Ovary (tissue), 9 donors: ENCODE data around the gene B9D1. TPM values are rescaled to one million over a fixed set of nuclear protein-coding genes. Genes with fewer than 3 reads are reported as not detected.

Experiments
- DNase-seq, 5 donors: peaks; one replicate each; pipeline ENCODE4 v3.0.0-alpha.2; 2019 to 2020
- H3K27ac ChIP-seq, 2 donors: fragments of 200-600 bp; one replicate each; pipeline versions ENCODE4 v1.5.1 to v1.8.0; 2019 to 2022
- H3K27me3 ChIP-seq: fragments of 200-600 bp; one replicate; pipeline ENCODE4 v1.8.0; 2022
- H3K36me3 ChIP-seq: fragments of 200-600 bp; sonication (generic); one replicate; pipeline ENCODE4 v1.5.1; 2019
- H3K4me1 ChIP-seq: one replicate; pipeline ENCODE4 v1.8.1; 2013; ENCODE audit warnings: mild to moderate bottlenecking, moderate library complexity; ENCODE audit not compliant: insufficient read depth
- H3K4me3 ChIP-seq: fragments of 200-600 bp; sonication (generic); one replicate; pipeline ENCODE4 v1.5.1; 2017
- H3K9me3 ChIP-seq, 2 donors: fragments of 200-600 bp in 1 of 2; sonication (generic) in 1 of 2; one replicate each; pipeline versions ENCODE4 v1.5.1 to v1.8.1; 2013 to 2019; ENCODE audit warnings: mild to moderate bottlenecking in 1 of 2, moderate library complexity in 1 of 2
- CTCF ChIP-seq, 3 donors: fragments of 450-650 bp in 2 of 3; fragments of 200-600 bp in 1 of 3; IDR thresholded peaks; one replicate each; pipeline versions ENCODE4 v1.5.1 to v1.8.0; 2016 to 2022; ENCODE audit warnings: antibody characterized with exemption in 3 of 3, mild to moderate bottlenecking in 1 of 3
- EP300 ChIP-seq: sonication (generic); formaldehyde crosslinking; IDR thresholded peaks from one replicate; pipeline ENCODE4 v1.6.1; 2017; ENCODE audit warnings: antibody characterized with exemption
- POLR2A ChIP-seq: fragments of 450-650 bp; IDR thresholded peaks from one replicate; pipeline ENCODE4 v1.6.1; 2017; ENCODE audit warnings: antibody characterized with exemption, mild to moderate bottlenecking, moderate library complexity
- WGBS, 3 donors: extraction: QIAGEN DNeasy Blood & Tissue Kit in 1 of 3; methylation state at CpG; one replicate each; pipeline versions ENCODE4 v1.1.5 to v1.1.7; 2013 to 2017; 5-methylcytosine and 5-hydroxymethylcytosine counted together
- intact Hi-C, 4 donors: fragments of 100-400 bp; cut with DNase I; formaldehyde crosslinking; loops; one replicate each; pipeline versions ENCODE4 v1.11.0 to v1.15.1; 2022 to 2023
- polyA plus RNA-seq, 2 donors: library from polyadenylated mRNA; stranded (reverse); fragments of 200-250 nt in 1 of 2; fragments of 350-450 nt in 1 of 2; fragmentation: Illumina TruSeq in 1 of 2; extraction: RNeasy Lipid Tissue Mini Kit (QIAGEN cat#74804) in 1 of 2; gene quantifications; one replicate each; pipeline ENCODE4 v1.2.3, GENCODE V29; 2013 to 2014
- total RNA-seq, 7 donors: library from RNA; depleted of rRNA in 2 of 7; stranded (reverse); fragments of >200 nt in 2 of 7; fragmentation: NEBNext Ultra II Directional in 3 of 7; extraction: Animal tissue kit (Norgen Biotek cat#: 25700) in 3 of 7; gene quantifications; one replicate each; pipeline versions ENCODE4 v1.1.0 to v1.2.4, GENCODE V29; 2016 to 2023
- donor health status: DM: no; HTN: no; CAD: no; lungs with moderate emphysema.
- donor health status: DM: no; HTN: no; CAD: no.
- donor health status: Bipolar disorder and iron deficiency.
- donor health status: DM: yes; HTN: yes; CAD: no.
- donor health status: DM: no; HTN: no; CAD: no.
- donor health status: DM: yes; HTN: yes; CAD: no.

B9D1 gene
- total and polyA plus RNA-seq, 9 donors = 11.9 to 60.5 (median 22.2) TPM

GRCh38 chr17:19377602-19378415 is 15.3 kb upstream of the B9D1 start:
- intact Hi-C loops = no loop called here
- no peaks in the 10 kb centered on the region for H3K9me3 ChIP-seq
- H3K27ac ChIP-seq = peak overlapping the region; percentile 56 to 97
- WGBS, 3 donors = 0% methylated on average over 58 to 67 of the region's 67 CpGs
- TF ChIP-seq EP300 (peak; percentile 55), POLR2A (peak; percentile 79), CTCF (IDR thresholded peaks at IDR 0.05) (no peak)
- no peaks in the 10 kb centered on the region for H3K36me3 ChIP-seq
- peak; percentile 98 to 99 (median 99) for DNase-seq
- H3K4me3 ChIP-seq = peak overlapping the region; percentile 93
- peaks cover 11% of the 10 kb centered on the region for H3K4me1 ChIP-seq
- H3K27me3 ChIP-seq = no peaks in the 10 kb centered on the region

GRCh38 chr17:19376811-19377210 is 14.3 kb upstream of the B9D1 start:
- TF ChIP-seq POLR2A (no peak), EP300 (no peak), CTCF (IDR thresholded peaks at IDR 0.05) (no peak)
- peak overlapping the region; percentile 56 to 97 for H3K27ac ChIP-seq
- intact Hi-C loops = no loop called here
- no peaks in the 10 kb centered on the region for H3K36me3 ChIP-seq
- WGBS, 3 donors = 37 to 50% (median 42%) methylated on average over 2 of the region's 2 CpGs
- H3K27me3 ChIP-seq = no peaks in the 10 kb centered on the region
- DNase-seq = peak in 1 of 5 donors; percentile 10
- peaks cover 11% of the 10 kb centered on the region for H3K4me1 ChIP-seq
- H3K4me3 ChIP-seq = peak overlapping the region; percentile 93
- H3K9me3 ChIP-seq = no peaks in the 10 kb centered on the region

- no peak for DNase-seq
- no peak overlapping the region for H3K4me3 ChIP-seq
- intact Hi-C loops = no loop called here
- H3K4me1 ChIP-seq = peaks cover 11% of the 10 kb centered on the region
- no peak for TF ChIP-seq CTCF (IDR thresholded peaks at IDR 0.05)
- TF ChIP-seq EP300 = no peak
- TF ChIP-seq POLR2A = no peak
- H3K27ac ChIP-seq = no peak overlapping the region
- 67 to 89% (median 82%) methylated on average over 1 of the region's 1 CpG for WGBS, 3 donors
- no peaks in the 10 kb centered on the region for H3K9me3 ChIP-seq
- no peaks in the 10 kb centered on the region for H3K36me3 ChIP-seq
- no peaks in the 10 kb centered on the region for H3K27me3 ChIP-seq
Observed at GRCh38 chr17:19375732-19376131, 13.2 kb upstream of the B9D1 start.

GRCh38 chr17:19374136-19374535 is 11.6 kb upstream of the B9D1 start:
- 81 to 86% (median 81%) methylated on average over 5 of the region's 5 CpGs for WGBS, 3 donors
- Histone ChIP-seq H3K4me3 (no peak overlapping the region), H3K9me3 (no peaks in the 10 kb centered on the region), H3K4me1 (peaks cover 5% of the 10 kb centered on the region), H3K36me3 (no peaks in the 10 kb centered on the region), H3K27me3 (no peaks in the 10 kb centered on the region), H3K27ac (no peak overlapping the region)
- DNase-seq = no peak
- intact Hi-C loops = no loop called here
- no peak for TF ChIP-seq CTCF (IDR thresholded peaks at IDR 0.05)
- no peak for TF ChIP-seq EP300
- no peak for TF ChIP-seq POLR2A
